DND-41 (cell line): ENCODE measurements around the gene PTPN1.
A peak's percentile ranks its signal among the peaks of the same experiment; 100 is the strongest.

Experiments
- ATAC-seq: fragments of 200-7000 bp; cut with Tn5 transposase; 3 replicates; pipeline ENCODE4 v1.9.1; 2021; ENCODE audit warnings: low read depth; ENCODE audit not compliant: insufficient read depth
- DNase-seq: peaks from one replicate; pipeline ENCODE4 v3.0.0-alpha.2; 2020
- H2AFZ ChIP-seq: 2 replicates; pipeline ENCODE4 v1.6.0; 2012; ENCODE audit warnings: low read depth, low read length
- H3K27ac ChIP-seq: 2 replicates; pipeline ENCODE4 v1.5.1; 2012; ENCODE audit warnings: low read length, inconsistent platforms
- H3K27me3 ChIP-seq: fragments of 200-600 bp; sonication (generic); 2 replicates; pipeline ENCODE4 v1.6.0; 2012; ENCODE audit warnings: low read length, mild to moderate bottlenecking, inconsistent platforms; ENCODE audit not compliant: insufficient read depth, poor library complexity
- H3K36me3 ChIP-seq: 2 replicates; pipeline ENCODE4 v1.5.1; 2012; ENCODE audit warnings: low read length, inconsistent platforms; ENCODE audit not compliant: insufficient read depth
- H3K4me1 ChIP-seq: 2 replicates; pipeline ENCODE4 v1.5.1; 2012; ENCODE audit warnings: mild to moderate bottlenecking, low read length; ENCODE audit not compliant: insufficient read depth
- H3K4me2 ChIP-seq: 2 replicates; pipeline ENCODE4 v1.6.0; 2012; ENCODE audit warnings: mild to moderate bottlenecking, moderate library complexity, low read length, inconsistent platforms; ENCODE audit not compliant: insufficient read depth
- H3K4me3 ChIP-seq, 2 experiments: fragments of 200-600 bp in 1 of 2; shearing (Covaris generic) in 1 of 2; 2 replicates each; pipeline ENCODE4 v1.5.1; 2012 to 2016; ENCODE audit warnings: inconsistent platforms in 2 of 2, low read length in 2 of 2, mild to moderate bottlenecking in 2 of 2, low read depth in 1 of 2, moderate library complexity in 1 of 2
- H3K79me2 ChIP-seq: 2 replicates; pipeline ENCODE4 v1.6.0; 2012; ENCODE audit warnings: low read length, inconsistent platforms; ENCODE audit not compliant: insufficient read depth
- H3K9ac ChIP-seq: 2 replicates; pipeline ENCODE4 v1.6.0; 2012; ENCODE audit warnings: low read depth, mild to moderate bottlenecking, inconsistent platforms, low read length, moderate library complexity
- H3K9me3 ChIP-seq: 2 replicates; pipeline ENCODE4 v1.5.1; 2012; ENCODE audit warnings: low read length, moderate library complexity, mild to moderate bottlenecking, inconsistent platforms; ENCODE audit not compliant: insufficient read depth, severe bottlenecking
- H4K20me1 ChIP-seq: 2 replicates; pipeline ENCODE4 v1.6.0; 2012; ENCODE audit warnings: low read length; ENCODE audit not compliant: insufficient read depth
- EZH2 ChIP-seq: IDR thresholded peaks from 3 replicates; pipeline ENCODE4 v1.6.1; 2012; ENCODE audit warnings: borderline replicate concordance, low read depth, mild to moderate bottlenecking, moderate library complexity, low read length, inconsistent platforms; ENCODE audit not compliant: severe bottlenecking
- TF ChIP-seq, protein P1 (sequence below): IDR thresholded peaks from 2 replicates; pipeline ENCODE4 v1.5.1; 2012; ENCODE audit warnings: borderline replicate concordance, low read length, moderate library complexity, mild to moderate bottlenecking; ENCODE audit not compliant: poor library complexity, severe bottlenecking; ENCODE audit errors: extremely low read depth

The PTPN1 gene

DNA sequence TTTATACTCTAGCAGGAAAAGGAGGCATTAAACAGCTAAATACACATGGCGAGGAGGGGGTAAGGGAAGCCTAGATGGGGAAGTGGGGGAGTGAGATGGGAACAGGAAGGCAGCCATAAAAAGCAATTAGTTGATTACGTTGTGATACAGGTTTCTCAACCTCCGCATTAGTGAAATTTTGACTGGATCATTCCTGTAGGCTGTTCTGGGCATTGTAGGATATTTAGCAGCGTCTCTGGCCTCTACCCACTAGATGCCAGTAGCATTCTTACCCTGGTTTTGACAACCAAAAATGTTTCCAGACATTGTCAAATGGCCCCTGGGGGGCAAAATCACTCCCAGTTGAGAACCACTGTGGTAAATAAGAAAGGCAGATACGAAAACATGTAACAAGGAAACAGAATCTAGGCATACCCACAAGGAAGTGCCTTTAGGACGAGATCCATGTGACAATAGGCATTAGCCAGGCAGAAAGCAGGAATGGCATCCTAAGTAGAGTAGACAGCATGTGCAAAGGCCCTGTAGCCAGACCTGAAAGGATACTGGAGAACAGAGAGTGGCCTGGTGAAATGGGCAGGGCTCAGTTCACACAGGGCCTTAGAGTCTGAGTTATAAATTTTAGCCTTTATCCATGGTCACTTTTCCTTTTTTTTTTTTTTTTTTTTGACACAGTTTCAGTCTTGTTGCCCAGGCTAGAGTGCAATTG is 25.8 kb upstream of the PTPN1 start:
- H3K4me2 ChIP-seq, result peak overlapping the region; percentile 63
- TF ChIP-seq, protein P1, sequence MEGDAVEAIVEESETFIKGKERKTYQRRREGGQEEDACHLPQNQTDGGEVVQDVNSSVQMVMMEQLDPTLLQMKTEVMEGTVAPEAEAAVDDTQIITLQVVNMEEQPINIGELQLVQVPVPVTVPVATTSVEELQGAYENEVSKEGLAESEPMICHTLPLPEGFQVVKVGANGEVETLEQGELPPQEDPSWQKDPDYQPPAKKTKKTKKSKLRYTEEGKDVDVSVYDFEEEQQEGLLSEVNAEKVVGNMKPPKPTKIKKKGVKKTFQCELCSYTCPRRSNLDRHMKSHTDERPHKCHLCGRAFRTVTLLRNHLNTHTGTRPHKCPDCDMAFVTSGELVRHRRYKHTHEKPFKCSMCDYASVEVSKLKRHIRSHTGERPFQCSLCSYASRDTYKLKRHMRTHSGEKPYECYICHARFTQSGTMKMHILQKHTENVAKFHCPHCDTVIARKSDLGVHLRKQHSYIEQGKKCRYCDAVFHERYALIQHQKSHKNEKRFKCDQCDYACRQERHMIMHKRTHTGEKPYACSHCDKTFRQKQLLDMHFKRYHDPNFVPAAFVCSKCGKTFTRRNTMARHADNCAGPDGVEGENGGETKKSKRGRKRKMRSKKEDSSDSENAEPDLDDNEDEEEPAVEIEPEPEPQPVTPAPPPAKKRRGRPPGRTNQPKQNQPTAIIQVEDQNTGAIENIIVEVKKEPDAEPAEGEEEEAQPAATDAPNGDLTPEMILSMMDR, result no peak
- ATAC-seq, result no peak
- no peaks in the 10 kb centered on the region for H4K20me1 ChIP-seq
- H3K27ac ChIP-seq, result peak overlapping the region; percentile 68
- H3K27me3 ChIP-seq, result no peaks in the 10 kb centered on the region
- peaks cover 15% of the 10 kb centered on the region for H3K4me1 ChIP-seq
- H3K9me3 ChIP-seq, result no peaks in the 10 kb centered on the region
- peak overlapping the region; percentile 18 for H3K9ac ChIP-seq
- no peak overlapping the region; a peak in 1 of 4 replicates for H3K4me3 ChIP-seq
- H2AFZ ChIP-seq, result peak overlapping the region; percentile 82
- DNase-seq, result no peak
- no peaks in the 10 kb centered on the region for H3K36me3 ChIP-seq
- no peaks in the 10 kb centered on the region for H3K79me2 ChIP-seq

DNA sequence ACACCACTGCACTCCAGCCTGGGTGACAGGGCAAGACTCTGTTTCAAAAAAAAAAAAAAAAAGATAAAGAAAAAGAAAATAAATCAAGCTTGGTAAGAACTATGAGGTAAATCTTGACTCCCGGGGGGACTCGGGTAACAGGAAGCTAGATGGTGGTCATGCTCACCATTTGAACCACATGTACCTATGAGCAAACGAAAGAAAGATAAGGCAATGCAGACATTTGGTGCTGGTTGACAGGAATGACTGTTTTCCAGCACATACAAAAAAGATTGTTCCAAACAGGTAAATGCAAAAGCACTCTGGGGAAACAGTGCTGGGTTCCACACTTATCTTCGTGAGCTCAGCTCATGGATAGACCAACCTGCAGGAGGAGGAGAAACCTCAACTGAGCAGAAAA is 22.8 kb upstream of the PTPN1 start:
- Histone ChIP-seq H3K4me3 (no peak overlapping the region), H3K27me3 (no peaks in the 10 kb centered on the region), H3K9me3 (no peaks in the 10 kb centered on the region), H4K20me1 (no peaks in the 10 kb centered on the region), H3K4me1 (peaks cover 15% of the 10 kb centered on the region), H3K36me3 (no peaks in the 10 kb centered on the region), H3K79me2 (no peaks in the 10 kb centered on the region), H3K4me2 (no peak overlapping the region), H3K9ac (no peak overlapping the region), H3K27ac (no peak overlapping the region), H2AFZ (no peak overlapping the region)
- TF ChIP-seq, protein P1, result no peak
- no peak for TF ChIP-seq EZH2
- DNase-seq (no peak), ATAC-seq (no peak)

DNA sequence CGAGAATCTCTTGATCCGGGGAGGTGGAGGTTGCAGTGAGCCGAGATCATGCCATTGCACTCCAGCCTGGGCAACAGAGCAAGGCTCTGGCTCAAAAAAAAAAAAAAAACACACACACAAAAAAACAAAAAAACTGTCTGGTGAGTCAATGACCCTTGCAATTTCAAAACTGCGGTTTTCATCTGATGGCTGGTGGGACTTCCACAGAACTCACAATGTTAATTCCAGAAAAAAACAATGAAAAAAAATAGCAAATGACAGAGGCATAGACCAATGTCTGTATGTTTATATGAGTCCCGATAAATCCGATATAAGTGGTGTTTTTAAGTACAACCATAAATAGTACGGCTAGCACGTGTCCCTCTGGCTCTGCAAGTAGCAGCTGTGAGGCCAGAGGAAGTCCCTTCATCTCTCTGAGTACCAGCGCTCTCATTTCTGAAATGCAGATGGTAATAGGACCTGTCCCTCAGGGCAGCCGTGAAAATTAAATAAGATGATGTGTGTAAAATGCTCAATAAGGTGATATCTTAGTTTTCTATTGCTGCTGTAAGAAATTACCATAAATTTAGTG is 21.9 kb upstream of the PTPN1 start:
- no peak overlapping the region for H3K9ac ChIP-seq
- H4K20me1 ChIP-seq, result no peaks in the 10 kb centered on the region
- no peak overlapping the region for H3K27ac ChIP-seq
- ATAC-seq, result no peak
- H3K4me2 ChIP-seq, result no peak overlapping the region
- peaks cover 13% of the 10 kb centered on the region for H3K4me1 ChIP-seq
- no peak for DNase-seq
- H3K36me3 ChIP-seq, result no peaks in the 10 kb centered on the region
- no peak overlapping the region for H2AFZ ChIP-seq
- peaks cover 2% of the 10 kb centered on the region for H3K27me3 ChIP-seq
- H3K4me3 ChIP-seq, result no peak overlapping the region
- H3K79me2 ChIP-seq, result no peaks in the 10 kb centered on the region
- TF ChIP-seq, protein P1, result no peak
- TF ChIP-seq EZH2, result no peak
- H3K9me3 ChIP-seq, result no peaks in the 10 kb centered on the region
